OCI-LY1 (cell line): ENCODE measurements around the gene ZNF76.
A peak's percentile ranks its signal among the peaks of the same experiment; 100 is the strongest.

Experiments used
- H2AFZ ChIP-seq: fragments of 200-600 bp; sonication (generic), shearing (Covaris generic); 2 replicates; pipeline ENCODE4 v1.6.0; 2014; ENCODE audit warnings: antibody characterized with exemption, mild to moderate bottlenecking, low read length
- H3F3A ChIP-seq: fragments of 200-600 bp; sonication (generic), shearing (Covaris generic); 2 replicates; pipeline ENCODE4 v1.6.0; 2014; ENCODE audit warnings: mild to moderate bottlenecking, antibody characterized with exemption, low read length, moderate library complexity; ENCODE audit not compliant: insufficient read depth
- H3K27ac ChIP-seq: fragments of 200-600 bp; sonication (generic); 2 replicates; pipeline ENCODE4 v1.5.1; 2014; ENCODE audit warnings: low read length, mixed run types, mild to moderate bottlenecking, low read depth; ENCODE audit not compliant: poor library complexity, severe bottlenecking
- H3K27me3 ChIP-seq: fragments of 200-600 bp; sonication (generic); 2 replicates; pipeline ENCODE4 v1.6.0; 2014; ENCODE audit warnings: antibody characterized with exemption, mild to moderate bottlenecking, low read length, moderate library complexity; ENCODE audit not compliant: insufficient read depth
- H3K36me3 ChIP-seq: fragments of 200-600 bp; sonication (generic); 2 replicates; pipeline ENCODE4 v1.6.1; 2014; ENCODE audit warnings: mild to moderate bottlenecking, antibody characterized with exemption, low read length, moderate library complexity, mixed read lengths; ENCODE audit not compliant: insufficient read depth
- H3K4me1 ChIP-seq: fragments of 200-600 bp; sonication (generic); 2 replicates; pipeline ENCODE4 v1.5.1; 2014; ENCODE audit warnings: mild to moderate bottlenecking, low read length, moderate library complexity; ENCODE audit not compliant: insufficient read depth, severe bottlenecking
- H3K4me2 ChIP-seq: fragments of 200-600 bp; sonication (generic), shearing (Covaris generic); 2 replicates; pipeline ENCODE4 v1.6.1; 2014; ENCODE audit warnings: low read length
- H3K4me3 ChIP-seq: fragments of 200-600 bp; sonication (generic); 2 replicates; pipeline ENCODE4 v1.5.1; 2014; ENCODE audit warnings: low read length, low read depth, mild to moderate bottlenecking, mixed read lengths; ENCODE audit not compliant: poor library complexity, severe bottlenecking
- H3K79me2 ChIP-seq: fragments of 200-600 bp; shearing (Covaris generic); 2 replicates; pipeline ENCODE4 v1.6.1; 2016; ENCODE audit warnings: mixed run types, low read length, mixed read lengths; ENCODE audit not compliant: insufficient read depth
- H3K9ac ChIP-seq: fragments of 200-600 bp; sonication (generic), shearing (Covaris generic); 2 replicates; pipeline ENCODE4 v1.6.1; 2014; ENCODE audit warnings: mild to moderate bottlenecking, low read length, mixed read lengths
- H3K9me2 ChIP-seq: fragments of 200-600 bp; sonication (generic), shearing (Covaris generic); 2 replicates; pipeline ENCODE4 v1.6.1; 2014; ENCODE audit warnings: low read depth, mild to moderate bottlenecking, low read length, mixed read lengths
- H3K9me3 ChIP-seq: fragments of 200-600 bp; shearing (Covaris generic); 2 replicates; pipeline ENCODE4 v1.6.1; 2014; ENCODE audit warnings: low read length, mixed read lengths
- H4K20me1 ChIP-seq: fragments of 200-600 bp; sonication (generic), shearing (Covaris generic); 2 replicates; pipeline ENCODE4 v1.6.0; 2016; ENCODE audit warnings: mild to moderate bottlenecking, low read length; ENCODE audit not compliant: insufficient read depth
- CTCF ChIP-seq: fragments of 200-600 bp; sonication (generic), shearing (Covaris generic); IDR thresholded peaks from 2 replicates; pipeline ENCODE4 v1.5.1; 2017; ENCODE audit warnings: mild to moderate bottlenecking, antibody characterized with exemption, low read length, moderate library complexity, mixed read lengths
- EZH2 ChIP-seq: fragments of 200-600 bp; sonication (generic), shearing (Covaris generic); IDR thresholded peaks from 2 replicates; pipeline ENCODE4 v1.8.0; 2017; ENCODE audit warnings: borderline replicate concordance, mixed run types, mild to moderate bottlenecking, antibody characterized with exemption, low read length, moderate library complexity, mixed read lengths

ZNF76 gene

GRCh38 chr6:35260591-35261570 is 1.3 kb downstream of the ZNF76 start:
- Histone ChIP-seq H3K4me2 (peak overlapping the region; percentile 84), H3K27ac (peak overlapping the region; percentile 78)
- TF ChIP-seq EZH2 (no peak), CTCF (no peak)

DNA sequence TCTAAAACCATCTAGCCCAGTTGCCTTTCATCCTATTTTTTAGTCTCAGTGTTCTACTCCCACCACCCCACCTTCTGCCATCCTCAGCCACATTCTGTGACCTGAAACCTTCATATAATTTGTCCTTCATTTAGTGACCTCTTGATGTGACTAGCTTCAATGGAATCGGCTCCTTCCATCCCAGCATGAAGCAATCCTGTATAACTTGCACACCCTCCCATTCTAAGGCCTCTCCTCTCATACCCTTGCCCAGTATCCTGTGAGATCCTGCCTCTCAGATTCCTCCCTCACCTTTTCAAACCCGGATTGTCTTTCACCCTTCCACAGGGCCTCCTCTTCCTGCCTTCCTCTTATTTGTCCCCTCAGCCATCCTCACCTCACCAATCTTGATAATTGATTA is 3.1 kb downstream of the ZNF76 start:
- Histone ChIP-seq H2AFZ (no peak overlapping the region), H3K4me1 (peaks cover 45% of the 10 kb centered on the region)
- no peak for TF ChIP-seq CTCF
- no peak for TF ChIP-seq EZH2

More at GRCh38 chr6:35260591-35261570, 1.3 kb downstream of the ZNF76 start:
- H3K9me2 ChIP-seq = no peaks in the 10 kb centered on the region
- no peaks in the 10 kb centered on the region for H4K20me1 ChIP-seq
- H3K36me3 ChIP-seq = no peaks in the 10 kb centered on the region
- peaks cover 6% of the 10 kb centered on the region; the same call in 1 of the 2 replicates for H3F3A ChIP-seq
- peak overlapping the region; percentile 91 for H3K9ac ChIP-seq
- H3K9me3 ChIP-seq = no peaks in the 10 kb centered on the region
- H3K4me3 ChIP-seq = peak overlapping the region; percentile 79
- no peaks in the 10 kb centered on the region for H3K79me2 ChIP-seq
- H2AFZ ChIP-seq = no peak overlapping the region
- peaks cover 45% of the 10 kb centered on the region for H3K4me1 ChIP-seq
- H3K27me3 ChIP-seq = no peaks in the 10 kb centered on the region

DNA sequence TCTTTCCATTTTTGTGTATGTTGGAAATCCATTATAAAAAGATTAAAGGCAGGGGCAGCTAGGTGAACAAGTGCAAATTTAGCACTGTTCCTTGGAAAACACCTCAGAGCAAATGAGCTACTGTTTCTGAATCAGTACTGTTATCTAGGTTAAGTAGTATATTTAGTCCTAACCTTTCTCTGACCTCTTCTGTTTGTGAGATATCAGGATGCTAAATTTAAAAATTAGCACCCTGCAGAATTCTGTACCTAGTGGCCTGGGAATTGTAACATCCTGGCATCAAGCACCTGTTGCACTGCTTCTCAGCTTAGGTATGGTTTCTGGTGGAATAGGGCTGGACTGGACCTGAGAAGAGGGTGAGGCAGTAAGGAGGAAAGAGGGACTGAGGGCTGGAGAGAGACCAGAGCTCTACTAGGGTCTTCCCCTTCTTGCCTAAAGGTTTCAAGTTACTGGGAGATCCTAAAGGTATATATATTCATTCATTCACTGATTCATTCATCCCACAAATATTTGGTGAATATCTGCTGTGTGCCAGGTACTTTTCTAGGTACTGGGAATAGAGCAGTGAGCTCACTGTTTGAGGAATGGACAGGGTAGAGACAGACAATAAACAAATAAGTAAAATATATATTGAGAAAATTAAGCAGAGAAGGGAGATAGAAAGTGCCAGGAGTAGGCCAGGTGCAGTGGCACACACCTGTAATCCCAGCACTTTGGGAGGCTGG is 5.2 kb downstream of the ZNF76 start:
- Histone ChIP-seq H3K4me3 (no peak overlapping the region), H3K9me2 (no peaks in the 10 kb centered on the region)

More for the DNA sequence above, 3.1 kb downstream of the ZNF76 start:
- Histone ChIP-seq H3K27ac (no peak overlapping the region), H3K4me2 (no peak overlapping the region), H3K9me2 (no peaks in the 10 kb centered on the region), H3K79me2 (no peaks in the 10 kb centered on the region), H4K20me1 (no peaks in the 10 kb centered on the region), H3K36me3 (no peaks in the 10 kb centered on the region), H3K9me3 (no peaks in the 10 kb centered on the region), H3K9ac (no peak overlapping the region), H3K27me3 (no peaks in the 10 kb centered on the region), H3F3A (peaks cover 6% of the 10 kb centered on the region; the same call in 1 of the 2 replicates), H3K4me3 (no peak overlapping the region)

More for the DNA sequence above, 5.2 kb downstream of the ZNF76 start:
- H3K9ac ChIP-seq = no peak overlapping the region; the same call in 1 of the 2 replicates
- peak overlapping the region; percentile 34; the same call in 1 of the 2 replicates for H3K4me2 ChIP-seq
- H3K9me3 ChIP-seq = no peaks in the 10 kb centered on the region
- no peaks in the 10 kb centered on the region for H3K36me3 ChIP-seq
- TF ChIP-seq CTCF = no peak
- TF ChIP-seq EZH2 = no peak
- H3K27ac ChIP-seq = no peak overlapping the region
- H3K79me2 ChIP-seq = no peaks in the 10 kb centered on the region
- H2AFZ ChIP-seq = no peak overlapping the region
- H3K27me3 ChIP-seq = no peaks in the 10 kb centered on the region
- peaks cover 36% of the 10 kb centered on the region for H3K4me1 ChIP-seq
- H4K20me1 ChIP-seq = no peaks in the 10 kb centered on the region
- H3F3A ChIP-seq = peaks cover 6% of the 10 kb centered on the region; the same call in 1 of the 2 replicates
